Fibroblast of lung (primary cell): ENCODE measurements around the gene SBK3.

Source experiments
- EZH2 ChIP-seq: IDR thresholded peaks from 2 replicates; pipeline ENCODE4 v1.5.1; 2012; ENCODE audit warnings: low read length, control low read depth, mild to moderate bottlenecking; ENCODE audit errors: missing control alignments
- TF ChIP-seq, protein P1 (sequence below), 2 donors: IDR thresholded peaks in 1 of 2; conservative IDR thresholded peaks in 1 of 2; 1 replicate in 1 of 2; 2 replicates in 1 of 2; pipeline ENCODE4 v1.5.1; 2011 to 2012; ENCODE audit warnings: low read length in 2 of 2, control low read depth in 1 of 2, inconsistent platforms in 1 of 2, low read depth in 1 of 2, mild to moderate bottlenecking in 1 of 2

DNA sequence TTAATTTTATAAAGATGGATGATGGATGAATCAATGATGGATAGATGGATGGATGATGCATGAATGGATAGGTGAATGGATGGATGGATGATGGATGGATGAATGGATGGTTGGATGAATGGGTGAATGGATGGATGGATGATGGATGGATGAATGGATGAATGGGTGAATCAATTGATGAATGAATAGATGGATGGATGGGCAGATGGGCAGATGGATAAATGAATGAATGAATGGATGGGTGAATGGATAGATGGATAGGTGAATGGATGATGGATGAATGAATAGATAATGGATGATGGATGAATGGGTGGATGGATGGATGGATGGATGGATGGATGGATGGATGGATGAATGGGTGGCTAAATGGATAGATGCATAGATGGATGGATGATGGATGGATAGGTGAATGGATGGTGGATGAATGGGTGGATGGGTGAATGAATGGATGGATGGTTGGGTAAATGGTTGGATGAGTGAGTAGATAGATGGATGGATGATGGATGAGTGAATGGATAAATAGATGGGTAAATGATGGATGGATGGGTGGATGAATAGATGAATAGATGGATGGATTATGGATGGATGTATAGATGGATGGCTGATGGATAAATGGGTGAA lies 22.5 kb upstream of the SBK3 start:
- TF ChIP-seq, protein P1, sequence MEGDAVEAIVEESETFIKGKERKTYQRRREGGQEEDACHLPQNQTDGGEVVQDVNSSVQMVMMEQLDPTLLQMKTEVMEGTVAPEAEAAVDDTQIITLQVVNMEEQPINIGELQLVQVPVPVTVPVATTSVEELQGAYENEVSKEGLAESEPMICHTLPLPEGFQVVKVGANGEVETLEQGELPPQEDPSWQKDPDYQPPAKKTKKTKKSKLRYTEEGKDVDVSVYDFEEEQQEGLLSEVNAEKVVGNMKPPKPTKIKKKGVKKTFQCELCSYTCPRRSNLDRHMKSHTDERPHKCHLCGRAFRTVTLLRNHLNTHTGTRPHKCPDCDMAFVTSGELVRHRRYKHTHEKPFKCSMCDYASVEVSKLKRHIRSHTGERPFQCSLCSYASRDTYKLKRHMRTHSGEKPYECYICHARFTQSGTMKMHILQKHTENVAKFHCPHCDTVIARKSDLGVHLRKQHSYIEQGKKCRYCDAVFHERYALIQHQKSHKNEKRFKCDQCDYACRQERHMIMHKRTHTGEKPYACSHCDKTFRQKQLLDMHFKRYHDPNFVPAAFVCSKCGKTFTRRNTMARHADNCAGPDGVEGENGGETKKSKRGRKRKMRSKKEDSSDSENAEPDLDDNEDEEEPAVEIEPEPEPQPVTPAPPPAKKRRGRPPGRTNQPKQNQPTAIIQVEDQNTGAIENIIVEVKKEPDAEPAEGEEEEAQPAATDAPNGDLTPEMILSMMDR (conservative IDR thresholded peaks at IDR 0.05 in 1 of 2, IDR thresholded peaks at IDR 0.05 in 1 of 2; ENCODE audit: low read depth in 1 of 2, low read length in 2 of 2), result no peak
- TF ChIP-seq EZH2, result no peak
